Gastroesophageal sphincter (tissue), 4 donors: ENCODE data around the gene NOS3. TPM values are rescaled to one million over a fixed set of nuclear protein-coding genes. Genes with fewer than 3 reads are reported as not detected.
"Not testable (repeated sequence)": the region's sequence is repeated elsewhere in the genome, so short reads cannot be mapped to it uniquely, and the experiment has no call there.

Experiments
- ATAC-seq: fragments of 150-250 bp; one replicate; pipeline ENCODE4 v1.9.1; 2016; ENCODE audit warnings: mild to moderate bottlenecking, moderate library complexity
- H3K27ac ChIP-seq, 4 donors: fragments of 200-600 bp; sonication (generic) in 3 of 4; 1 replicate in 3 of 4; 2 replicates in 1 of 4; pipeline ENCODE4 v1.5.1; 2016 to 2019
- H3K27me3 ChIP-seq: fragments of 200-600 bp; sonication (generic); one replicate; pipeline ENCODE4 v1.5.1; 2019
- H3K36me3 ChIP-seq, 2 donors: fragments of 200-600 bp; sonication (generic); one replicate each; pipeline ENCODE4 v1.5.1; 2019; ENCODE audit warnings: control low read depth in 1 of 2
- H3K4me1 ChIP-seq, 3 donors: fragments of 200-600 bp; sonication (generic); 1 replicate in 2 of 3; 2 replicates in 1 of 3; pipeline ENCODE4 v1.5.1; 2016 to 2019; ENCODE audit warnings: control low read depth in 2 of 3
- H3K4me3 ChIP-seq, 2 donors: fragments of 200-600 bp; sonication (generic); one replicate each; pipeline ENCODE4 v1.5.1; 2019; ENCODE audit warnings: mild to moderate bottlenecking in 1 of 2, moderate library complexity in 1 of 2
- H3K9me3 ChIP-seq, 3 donors: fragments of 200-600 bp; sonication (generic); one replicate each; pipeline ENCODE4 v1.5.1; 2017 to 2019; ENCODE audit warnings: control low read depth in 2 of 3
- EP300 ChIP-seq: sonication (generic); formaldehyde crosslinking; IDR thresholded peaks from one replicate; pipeline ENCODE4 v1.6.1; 2017; ENCODE audit warnings: antibody characterized with exemption, mild to moderate bottlenecking
- POLR2A ChIP-seq, 2 donors: fragments of 450-650 bp; IDR thresholded peaks; one replicate each; pipeline ENCODE4 v1.6.1; 2017; ENCODE audit warnings: antibody characterized with exemption in 2 of 2, mild to moderate bottlenecking in 2 of 2, moderate library complexity in 1 of 2
- POLR2AphosphoS5 ChIP-seq: sonication (generic); formaldehyde crosslinking; IDR thresholded peaks from one replicate; pipeline ENCODE4 v1.6.1; 2017; ENCODE audit warnings: antibody characterized with exemption
- WGBS, 2 donors: methylation state at CpG; one replicate each; pipeline ENCODE4 v1.1.5; 2018; ENCODE audit warnings: low coverage in 1 of 2; 5-methylcytosine and 5-hydroxymethylcytosine counted together
- total RNA-seq, 4 donors: library from RNA; depleted of rRNA; stranded (reverse); fragments of >200 nt; gene quantifications; one replicate each; pipeline ENCODE4 v1.1.0, GENCODE V29; 2016
- TF ChIP-seq, protein P1 (sequence below), 4 experiments: fragments of 200-600 bp in 2 of 4; fragments of 450-650 bp in 2 of 4; sonication (generic) in 1 of 4; IDR thresholded peaks; one replicate each; pipeline ENCODE4 v1.5.1; 2017 to 2019; ENCODE audit warnings: antibody characterized with exemption in 4 of 4, mild to moderate bottlenecking in 2 of 4, moderate library complexity in 2 of 4

Gene NOS3
- total RNA-seq, 4 donors from 2014 or later = 6.8 to 29.4 (median 13.5) TPM

DNA sequence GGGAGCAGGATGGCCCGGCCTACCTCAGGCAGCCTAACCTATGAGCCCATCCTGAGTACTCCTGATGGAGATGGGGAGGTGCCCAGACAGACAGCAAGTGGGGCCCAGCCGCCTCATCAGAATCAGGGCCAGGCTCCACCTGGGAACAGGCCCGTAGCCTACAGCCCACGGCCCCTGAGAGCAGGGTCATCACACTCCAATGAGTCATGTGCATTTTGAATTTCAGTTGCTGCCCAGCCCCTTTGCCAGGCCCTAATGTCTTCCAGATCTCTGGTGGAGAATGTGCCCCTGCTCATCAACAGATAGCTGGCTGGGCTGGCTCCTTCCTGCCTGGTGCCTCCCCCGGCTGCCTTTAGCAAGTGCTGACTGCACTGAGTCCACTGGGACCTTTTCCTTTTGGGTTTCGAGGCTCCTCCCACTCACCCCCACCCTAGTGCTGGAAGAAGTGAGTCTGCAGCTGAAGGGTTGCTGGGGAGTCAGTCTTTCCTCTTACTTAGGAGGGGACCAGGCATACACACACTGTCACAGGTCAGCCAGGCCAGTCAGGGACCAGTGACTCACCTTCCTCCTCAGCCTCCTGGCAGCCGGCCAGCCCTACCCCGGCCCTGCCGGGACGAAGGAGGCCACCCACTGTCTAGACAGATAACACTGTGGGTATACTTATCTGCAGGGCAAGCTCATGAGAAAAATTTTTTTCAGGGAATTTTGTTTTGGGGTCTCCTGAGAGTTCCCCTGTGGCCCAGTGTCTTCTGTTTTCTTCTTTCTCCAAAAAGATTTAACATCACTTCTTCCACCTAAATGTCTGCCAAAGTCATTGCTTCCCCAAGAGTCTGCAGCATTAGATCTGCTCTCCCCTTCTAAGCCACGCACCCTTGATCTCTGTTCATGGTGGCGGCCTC is 48.4 kb downstream of the NOS3 start:
- WGBS, 2 donors = 30 to 80% methylated on average over 1 to 7 of the region's 12 CpGs
- peak; percentile 72 for ATAC-seq
- no peak overlapping the region for H3K4me3 ChIP-seq
- H3K4me1 ChIP-seq = peaks cover 0 to 17% (median 9%) of the 10 kb centered on the region in 3 donors
- H3K36me3 ChIP-seq = peaks cover 0 to 75% of the 10 kb centered on the region in 2 donors
- H3K27me3 ChIP-seq = no peaks in the 10 kb centered on the region
- TF ChIP-seq, protein P1, sequence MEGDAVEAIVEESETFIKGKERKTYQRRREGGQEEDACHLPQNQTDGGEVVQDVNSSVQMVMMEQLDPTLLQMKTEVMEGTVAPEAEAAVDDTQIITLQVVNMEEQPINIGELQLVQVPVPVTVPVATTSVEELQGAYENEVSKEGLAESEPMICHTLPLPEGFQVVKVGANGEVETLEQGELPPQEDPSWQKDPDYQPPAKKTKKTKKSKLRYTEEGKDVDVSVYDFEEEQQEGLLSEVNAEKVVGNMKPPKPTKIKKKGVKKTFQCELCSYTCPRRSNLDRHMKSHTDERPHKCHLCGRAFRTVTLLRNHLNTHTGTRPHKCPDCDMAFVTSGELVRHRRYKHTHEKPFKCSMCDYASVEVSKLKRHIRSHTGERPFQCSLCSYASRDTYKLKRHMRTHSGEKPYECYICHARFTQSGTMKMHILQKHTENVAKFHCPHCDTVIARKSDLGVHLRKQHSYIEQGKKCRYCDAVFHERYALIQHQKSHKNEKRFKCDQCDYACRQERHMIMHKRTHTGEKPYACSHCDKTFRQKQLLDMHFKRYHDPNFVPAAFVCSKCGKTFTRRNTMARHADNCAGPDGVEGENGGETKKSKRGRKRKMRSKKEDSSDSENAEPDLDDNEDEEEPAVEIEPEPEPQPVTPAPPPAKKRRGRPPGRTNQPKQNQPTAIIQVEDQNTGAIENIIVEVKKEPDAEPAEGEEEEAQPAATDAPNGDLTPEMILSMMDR (IDR thresholded peaks at IDR 0.05) = no peak
- peak; percentile 21 for TF ChIP-seq POLR2AphosphoS5
- no peak for TF ChIP-seq POLR2A (IDR thresholded peaks at IDR 0.05)
- no peak for TF ChIP-seq EP300
- peak overlapping the region in 3 of 4 donors; percentile 21 to 48 (median 31) for H3K27ac ChIP-seq
- no peaks in the 10 kb centered on the region for H3K9me3 ChIP-seq

DNA sequence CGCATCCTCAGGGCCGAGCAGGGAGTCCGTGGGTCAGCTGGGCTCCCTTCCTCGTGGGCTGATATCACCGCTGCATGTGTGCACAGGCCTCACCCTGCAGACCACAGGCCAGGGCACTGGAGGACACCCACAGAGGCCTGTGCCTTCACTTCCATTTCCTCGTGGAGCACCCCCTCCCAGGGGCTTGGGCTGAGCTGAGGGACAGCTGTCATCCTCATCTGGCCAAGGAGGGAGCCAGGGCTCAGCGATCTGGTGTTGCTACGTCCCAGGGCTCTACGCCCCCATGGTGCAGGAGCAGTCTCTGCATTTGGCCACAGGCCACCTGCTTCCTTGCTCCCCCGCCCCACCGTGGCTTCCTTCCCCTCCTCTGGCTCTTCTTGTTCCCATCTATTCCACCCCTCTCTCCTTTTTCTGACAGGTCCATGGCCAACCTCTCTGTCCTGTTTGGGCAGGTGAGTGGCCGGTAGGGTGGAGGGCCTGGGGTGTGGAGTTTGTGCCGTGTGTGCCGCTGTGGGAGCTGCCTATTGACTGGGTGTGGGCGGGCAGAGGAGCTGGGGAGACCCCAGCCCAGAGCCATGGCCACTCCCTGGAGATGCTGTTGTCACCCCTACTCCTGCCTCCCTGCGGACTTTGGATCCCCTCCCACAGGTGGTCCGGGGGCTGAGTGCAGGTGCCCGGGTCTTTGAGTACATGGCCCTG is 49.2 kb downstream of the NOS3 start:
- Histone ChIP-seq H3K27me3 (no peaks in the 10 kb centered on the region), H3K9me3 (no peaks in the 10 kb centered on the region), H3K4me1 (peaks cover 0 to 17% (median 9%) of the 10 kb centered on the region in 3 donors), H3K36me3 (peaks cover 0 to 75% of the 10 kb centered on the region in 2 donors), H3K4me3 (no peak overlapping the region), H3K27ac (peak overlapping the region in 2 of 4 donors; percentile 21 to 48)
- TF ChIP-seq POLR2A (IDR thresholded peaks at IDR 0.05) (no peak), EP300 (no peak), POLR2AphosphoS5 (no peak)
- TF ChIP-seq, protein P1 (IDR thresholded peaks at IDR 0.05) = no peak
- WGBS, 2 donors = 62 to 65% methylated on average over 4 to 5 of the region's 18 CpGs
- ATAC-seq = no peak

DNA sequence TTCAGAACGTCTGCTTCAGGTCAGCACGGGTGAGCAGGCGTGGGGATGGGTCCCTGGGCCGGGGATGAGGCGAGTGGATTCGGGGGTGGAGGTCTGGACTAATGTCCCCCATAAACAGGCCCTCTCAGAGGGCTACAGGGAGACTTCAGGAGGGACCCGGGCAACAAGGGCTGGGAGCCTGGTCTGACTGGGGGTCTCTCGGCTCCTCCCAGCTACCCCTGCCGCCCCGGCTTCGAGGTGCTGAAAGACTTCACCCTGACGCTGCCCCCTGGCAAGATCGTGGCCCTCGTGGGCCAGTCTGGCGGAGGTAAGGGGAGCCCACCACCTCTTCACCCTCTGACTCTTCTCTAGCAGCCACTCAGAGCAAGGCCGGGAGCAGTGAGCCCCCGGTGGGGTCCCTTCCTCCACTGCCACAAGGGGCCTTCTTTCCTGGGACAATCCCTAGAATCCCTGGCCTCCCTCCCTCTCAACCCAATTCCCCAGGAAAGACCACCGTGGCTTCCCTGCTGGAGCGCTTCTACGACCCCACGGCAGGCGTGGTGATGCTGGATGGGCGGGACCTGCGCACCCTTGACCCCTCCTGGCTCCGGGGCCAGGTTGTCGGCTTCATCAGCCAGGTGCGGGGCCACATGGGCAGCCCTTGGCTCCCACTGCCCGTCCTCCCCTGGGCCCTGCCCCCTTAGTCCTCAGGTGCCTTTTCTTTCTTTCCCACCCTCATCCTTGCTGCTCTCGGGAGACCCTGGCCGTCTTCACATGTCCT is 50.0 kb downstream of the NOS3 start:
- Histone ChIP-seq H3K27me3 (no peaks in the 10 kb centered on the region), H3K4me3 (no peak overlapping the region), H3K27ac (no peak overlapping the region), H3K4me1 (peaks cover 0 to 17% (median 9%) of the 10 kb centered on the region in 3 donors), H3K36me3 (peaks cover 0 to 75% of the 10 kb centered on the region in 2 donors), H3K9me3 (no peaks in the 10 kb centered on the region)
- no peak for ATAC-seq
- no peak for TF ChIP-seq EP300
- TF ChIP-seq POLR2AphosphoS5 = no peak
- TF ChIP-seq, protein P1 (IDR thresholded peaks at IDR 0.05) = no peak
- TF ChIP-seq POLR2A (IDR thresholded peaks at IDR 0.05) = no peak
- 76% methylated on average over 8 of the region's 30 CpGs; no CpG with 5 or more reads in 1 of the 2 donors for WGBS, 2 donors

DNA sequence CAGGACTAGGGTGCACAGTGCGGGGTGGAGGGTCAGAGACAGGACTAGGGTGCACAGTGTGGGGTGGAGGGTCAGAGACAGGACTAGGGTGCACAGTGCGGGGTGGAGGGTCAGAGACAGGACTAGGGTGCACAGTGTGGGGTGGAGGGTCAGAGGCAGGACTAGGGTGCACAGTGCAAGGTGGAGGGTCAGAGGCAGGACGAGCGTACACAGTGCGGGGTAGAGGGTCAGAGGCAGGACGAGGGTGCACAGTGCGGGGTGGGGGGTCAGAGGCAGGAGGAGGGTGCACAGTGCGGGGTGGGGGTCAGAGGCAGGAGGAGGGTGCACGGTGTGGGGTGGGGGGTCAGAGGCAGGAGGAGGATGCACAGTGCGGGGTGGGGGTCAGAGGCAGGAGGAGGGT is 52.6 kb downstream of the NOS3 start:
- peaks cover 0 to 30% (median 14%) of the 10 kb centered on the region in 3 donors for H3K4me1 ChIP-seq
- not testable (repeated sequence) for H3K9me3 ChIP-seq, H3K4me3 ChIP-seq, H3K27ac ChIP-seq, ATAC-seq, H3K27me3 ChIP-seq
- peaks cover 0 to 60% of the 10 kb centered on the region in 2 donors for H3K36me3 ChIP-seq
- 78 to 93% methylated on average over 2 to 8 of the region's 10 CpGs for WGBS, 2 donors

DNA sequence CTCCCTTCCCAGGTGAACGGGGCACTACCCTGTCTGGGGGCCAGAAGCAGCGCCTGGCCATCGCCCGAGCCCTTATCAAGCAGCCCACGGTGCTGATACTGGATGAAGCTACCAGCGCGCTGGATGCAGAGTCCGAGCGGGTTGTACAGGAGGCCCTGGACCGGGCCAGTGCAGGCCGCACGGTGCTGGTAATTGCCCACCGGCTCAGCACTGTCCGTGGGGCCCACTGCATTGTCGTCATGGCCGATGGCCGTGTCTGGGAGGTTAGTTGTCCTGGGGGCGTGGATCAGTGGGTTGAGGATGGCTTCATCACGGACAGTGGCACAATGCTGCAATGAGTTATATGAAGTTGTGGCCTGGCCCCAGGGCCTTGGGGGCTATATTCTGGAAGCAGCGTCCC is 53.1 kb downstream of the NOS3 start:
- Histone ChIP-seq H3K36me3 (peaks cover 0 to 60% of the 10 kb centered on the region in 2 donors), H3K27me3 (no peaks in the 10 kb centered on the region)

More for the DNA sequence above, 53.1 kb downstream of the NOS3 start:
- Histone ChIP-seq H3K27ac (no peak overlapping the region), H3K4me3 (no peak overlapping the region), H3K9me3 (no peaks in the 10 kb centered on the region), H3K4me1 (peaks cover 0 to 25% (median 9%) of the 10 kb centered on the region in 3 donors)
- TF ChIP-seq, protein P1 (IDR thresholded peaks at IDR 0.05) = no peak
- no peak for TF ChIP-seq POLR2A (IDR thresholded peaks at IDR 0.05)
- TF ChIP-seq POLR2AphosphoS5 = no peak
- TF ChIP-seq EP300 = no peak
- no CpG with 5 or more reads among the region's 20 CpGs for WGBS, 2 donors
- no peak for ATAC-seq
